HCT116 (cell line): ENCODE data around the gene THAP3.

Experiments
- ATF3 ChIP-seq: IDR thresholded peaks from 2 replicates; pipeline ENCODE4 v1.6.1; 2012
- CTCF ChIP-seq, 3 experiments: fragments of 200-600 bp in 1 of 3; sonication (generic) in 1 of 3; IDR thresholded peaks in 2 of 3; conservative IDR thresholded peaks in 1 of 3; 2 replicates each; pipeline ENCODE4 v1.5.1; 2012 to 2017; ENCODE audit warnings: low read depth in 2 of 3, low read length in 2 of 3, antibody characterized with exemption in 1 of 3, borderline replicate concordance in 1 of 3, control low read depth in 1 of 3, mild to moderate bottlenecking in 1 of 3, mixed read lengths in 1 of 3, mixed run types in 1 of 3, moderate library complexity in 1 of 3; ENCODE audit not compliant: insufficient read depth in 1 of 3
- EZH2 ChIP-seq: fragments of 200-600 bp; sonication (generic); IDR thresholded peaks from 2 replicates; pipeline ENCODE4 v1.6.1; 2017; ENCODE audit warnings: antibody characterized with exemption, mixed run types
- POLR2AphosphoS5 ChIP-seq: IDR thresholded peaks from 2 replicates; pipeline ENCODE4 v1.6.1; 2011; ENCODE audit warnings: mild to moderate bottlenecking, low read depth, low read length, moderate library complexity
- RAD21 ChIP-seq: IDR thresholded peaks from 2 replicates; pipeline ENCODE4 v1.6.1; 2012; ENCODE audit warnings: low read depth, mild to moderate bottlenecking
- SP1 ChIP-seq: IDR thresholded peaks from 2 replicates; pipeline ENCODE4 v1.6.1; 2012; ENCODE audit warnings: low read depth
- TCF7L2 ChIP-seq: IDR thresholded peaks from 2 replicates; pipeline ENCODE4 v1.7.0; 2011; ENCODE audit warnings: borderline replicate concordance, inconsistent platforms; ENCODE audit not compliant: insufficient read depth, insufficient read length; ENCODE audit errors: extremely low read depth

- TF ChIP-seq CTCF (IDR thresholded peaks at IDR 0.05 in 2 of 3, conservative IDR thresholded peaks at IDR 0.05 in 1 of 3; ENCODE audit: borderline replicate concordance in 1 of 3, insufficient read depth in 1 of 3, low read depth in 2 of 3, low read length in 2 of 3) (no peak), SP1 (no peak), POLR2AphosphoS5 (no peak), RAD21 (no peak), TCF7L2 (no peak), ATF3 (no peak), EZH2 (no peak)
Measured at GRCh38 chr1:6628971-6629479, 4.4 kb downstream of the THAP3 start.
